Measurements from ENCODE around the gene R3HDM4. TPM values are rescaled to one million over a fixed set of nuclear protein-coding genes. Genes with fewer than 3 reads are reported as not detected.
A peak's percentile ranks its signal among the peaks of the same experiment; 100 is the strongest.
"Not testable (repeated sequence)": the region's sequence is repeated elsewhere in the genome, so short reads cannot be mapped to it uniquely, and the experiment has no call there.

Gene R3HDM4
- 24.5 TPM for total RNA-seq
- long read RNA-seq, transcript R3HDM4-201 (8 exons, 1,815 nt): major isoform, 13 of 24 reads
- long read RNA-seq, partial matches to known transcripts: 0 of 24 reads
- long read RNA-seq, other reads (novel, unspliced or antisense): 10 of 24 reads

DNA sequence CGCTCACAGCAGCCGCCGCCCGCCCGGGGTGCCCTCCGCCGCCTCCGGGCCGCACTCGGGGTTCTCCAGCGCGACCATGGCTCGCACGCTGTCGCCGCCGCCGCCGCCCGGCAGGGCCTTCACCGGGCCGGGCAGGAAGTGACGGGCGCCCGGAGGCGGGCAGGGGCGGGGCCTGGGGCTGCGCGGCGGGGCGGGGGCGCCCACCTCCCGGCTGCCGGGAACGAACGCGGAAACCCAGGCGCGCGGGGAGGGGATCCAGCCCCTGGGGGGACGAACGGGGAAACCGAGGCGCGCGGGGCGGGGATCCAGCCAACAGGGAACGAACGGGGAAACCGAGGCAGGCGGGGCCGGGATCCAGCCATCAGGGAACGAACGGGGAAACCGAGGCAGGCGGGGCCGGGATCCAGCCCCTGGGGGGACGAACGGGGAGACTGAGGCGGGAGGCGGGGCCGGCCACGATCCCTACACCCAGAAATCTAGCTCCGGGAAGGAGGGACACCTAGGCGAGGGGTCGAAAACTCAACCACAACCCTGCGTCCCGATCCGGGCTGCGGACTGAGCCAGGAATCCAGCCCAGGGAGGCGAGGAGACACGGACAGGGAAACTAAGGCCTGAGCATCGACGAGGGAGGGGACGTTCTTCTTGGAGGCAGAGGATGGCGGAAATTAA lies at the start of gene R3HDM4:
Gene R3HDM4 (minus strand): TSS at position 140 of the 669 bp plus-strand sequence. CDS start 62 bp downstream, at position 78.
- DNase-seq (ENCODE audit: low spot score): peak; percentile 94
- intact Hi-C loops (cut with DNase I): no loop called here

DNA sequence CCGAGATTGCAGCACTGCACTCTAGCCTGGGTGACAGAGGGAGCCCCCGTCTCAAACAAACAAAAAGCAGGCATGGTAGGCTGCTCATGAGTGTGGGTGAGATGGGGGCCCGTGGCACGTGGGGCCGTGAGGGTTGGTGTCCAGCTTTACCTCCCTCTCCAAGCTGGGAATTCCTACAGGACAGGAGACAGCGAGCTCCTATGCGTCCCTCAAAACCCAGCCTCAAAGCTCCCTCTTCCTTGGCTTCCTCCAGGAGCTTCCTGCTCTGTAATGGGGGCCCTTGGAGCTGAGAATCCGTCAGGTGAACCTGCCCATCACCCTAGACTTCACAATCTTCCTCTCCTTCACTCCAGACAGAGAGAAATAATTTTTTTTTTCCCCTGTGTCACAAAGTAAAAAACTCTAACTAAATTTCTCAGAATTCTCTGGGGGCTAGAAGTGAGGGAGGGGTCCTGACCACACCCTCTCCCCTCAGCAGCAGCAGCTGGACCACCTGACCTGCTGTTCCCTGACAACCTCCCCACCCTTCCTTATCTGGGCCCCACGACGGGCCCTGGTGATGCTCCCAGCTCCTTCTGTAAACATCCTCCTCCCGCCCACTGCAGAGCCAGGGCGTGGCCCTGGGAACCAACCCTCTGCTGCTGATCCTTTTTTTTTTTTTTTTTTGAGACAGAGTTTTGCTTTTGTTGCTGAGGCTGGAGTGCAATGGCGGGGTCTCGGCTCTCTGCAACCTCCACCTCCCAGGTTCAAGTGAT lies 49.0 kb upstream of the R3HDM4 start:
- intact Hi-C loops (cut with DNase I): no loop called here
- no peak for DNase-seq (ENCODE audit: low spot score)

DNA sequence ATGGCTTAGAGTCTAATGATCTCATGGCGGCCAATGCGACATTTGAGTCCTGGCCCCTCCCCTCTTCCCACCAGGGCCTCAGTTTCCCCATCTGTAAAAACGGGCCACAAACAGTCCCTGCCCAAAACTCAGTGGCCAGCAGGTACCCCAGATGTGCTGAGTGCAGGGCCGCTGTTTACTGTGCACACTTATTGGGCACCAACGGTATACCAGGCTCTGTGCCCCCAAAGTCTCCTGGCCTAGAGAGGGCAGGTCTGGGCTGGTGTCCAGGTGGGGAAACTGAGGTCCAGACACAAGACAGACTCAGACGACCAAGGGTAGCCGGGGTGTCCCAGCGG lies 47.6 kb upstream of the R3HDM4 start:
- DNase-seq (ENCODE audit: low spot score): no peak
- intact Hi-C loops (cut with DNase I): no loop called here

DNA sequence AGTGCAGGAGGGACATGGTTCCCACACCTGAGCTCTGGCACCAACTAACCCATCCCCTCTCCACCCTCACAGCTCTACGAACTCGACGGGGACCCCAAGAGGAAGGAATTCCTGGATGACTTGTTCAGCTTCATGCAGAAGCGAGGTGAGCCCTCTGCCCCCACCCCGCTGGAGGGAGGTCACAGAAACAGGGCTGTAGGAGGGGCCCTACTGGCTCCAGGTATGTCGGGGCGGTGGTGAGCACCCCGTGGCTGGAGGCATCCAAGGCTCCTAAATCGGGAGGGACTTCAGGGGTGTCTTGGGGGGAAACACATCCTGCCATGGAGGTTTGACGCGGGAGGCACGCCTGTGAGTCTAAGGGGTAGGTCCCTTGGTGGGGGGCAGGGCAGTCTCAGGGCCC lies 47.0 kb upstream of the R3HDM4 start:
- intact Hi-C loops (cut with DNase I): no loop called here
- DNase-seq (ENCODE audit: low spot score): no peak

DNA sequence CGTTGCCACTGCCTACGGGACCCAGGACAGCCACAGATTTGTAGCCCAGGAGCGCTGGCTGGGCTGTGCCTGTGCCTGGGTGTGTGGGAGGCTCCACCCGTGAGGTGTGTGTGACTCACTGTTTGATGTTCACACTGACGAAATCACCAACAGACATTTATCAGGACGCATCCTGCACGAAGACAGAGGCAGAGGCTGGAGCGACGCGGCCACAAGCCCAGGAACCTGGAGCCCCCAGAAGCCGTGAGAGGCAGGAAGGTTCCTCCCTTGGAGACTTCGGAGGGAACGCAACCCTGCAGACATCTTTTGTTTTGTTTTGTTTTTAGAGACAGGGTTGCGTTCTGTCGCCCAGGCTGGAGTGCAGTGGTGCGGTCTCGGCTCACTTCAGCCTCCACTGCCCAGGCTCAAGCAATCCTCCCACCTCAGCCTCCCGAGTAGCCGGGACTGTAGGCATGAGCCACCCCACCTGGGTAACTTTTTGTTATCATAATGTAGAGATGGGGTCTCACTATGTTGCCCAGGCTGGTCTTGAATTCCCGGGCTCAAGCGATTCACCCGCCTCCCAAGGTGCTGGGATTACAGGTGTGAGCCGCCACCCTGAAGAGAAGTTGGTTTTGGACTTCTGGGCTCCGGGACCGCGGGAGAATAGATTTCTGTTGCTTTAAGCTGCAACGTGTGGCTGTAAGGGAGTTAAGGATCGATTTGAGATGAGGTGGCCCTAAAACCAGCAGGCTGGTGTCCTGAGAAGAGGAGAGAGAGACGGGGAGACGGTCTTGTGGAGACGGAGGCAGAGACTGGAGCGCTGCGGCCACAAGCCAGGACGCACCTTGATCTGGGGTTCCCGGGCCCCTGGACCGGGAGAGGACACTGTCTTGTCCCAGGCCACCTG lies 46.2 kb upstream of the R3HDM4 start:
- DNase-seq (ENCODE audit: low spot score): no peak
- intact Hi-C loops (cut with DNase I): no loop called here

DNA sequence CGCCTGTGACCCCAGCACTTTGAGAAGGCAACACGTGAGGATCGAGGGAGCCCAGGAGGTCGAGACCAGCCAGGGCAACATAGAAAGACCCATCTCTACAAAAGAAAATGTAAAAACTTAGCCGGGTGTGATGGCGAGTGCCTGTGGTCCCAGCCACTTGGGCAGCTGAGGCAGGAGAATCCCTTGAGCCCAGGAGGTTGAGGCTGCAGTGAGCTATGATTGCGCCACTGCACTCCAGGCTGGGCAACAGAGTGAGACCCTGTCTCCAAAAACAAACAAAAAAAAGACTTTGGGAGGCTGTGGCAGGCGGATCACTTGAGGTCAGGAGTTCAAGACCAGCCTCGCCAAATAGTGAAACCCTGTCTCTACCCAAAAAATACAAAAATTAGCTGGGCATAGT lies 44.6 kb upstream of the R3HDM4 start:
- intact Hi-C loops (cut with DNase I); DNase-seq (ENCODE audit: low spot score): not testable (repeated sequence)

DNA sequence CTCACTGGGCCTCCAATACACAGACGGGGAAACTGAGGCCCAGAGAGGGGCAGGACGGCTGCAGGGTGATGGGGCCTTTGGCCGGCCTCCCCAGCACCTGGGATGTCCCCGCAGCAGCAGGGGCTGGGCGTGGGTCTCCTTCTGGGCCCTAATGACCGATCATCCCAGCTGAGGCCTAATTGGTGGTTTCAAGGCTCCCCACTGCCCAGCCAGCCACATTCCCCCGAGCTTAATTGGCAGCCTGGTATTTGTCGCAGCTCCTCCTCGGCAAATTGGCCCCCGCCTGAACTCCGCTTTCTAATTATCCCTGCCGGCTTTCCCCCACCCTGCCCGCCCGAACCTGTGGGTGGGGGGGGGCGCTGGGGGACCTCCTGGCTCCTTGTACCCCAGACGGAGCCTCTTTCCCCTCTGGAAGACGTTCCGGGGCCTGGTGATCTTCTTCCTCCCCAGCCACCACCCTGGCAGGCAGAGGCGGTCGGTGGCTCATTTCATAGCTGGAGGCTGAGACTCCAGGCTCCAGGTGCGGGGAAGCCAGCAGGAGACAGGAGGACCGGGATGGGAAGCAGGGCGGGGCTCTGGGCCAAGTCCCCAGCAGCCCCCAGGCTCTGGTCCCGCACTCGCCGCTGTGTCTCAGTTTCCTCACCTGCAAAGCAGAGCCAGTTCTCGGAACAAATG lies 43.9 kb upstream of the R3HDM4 start:
- intact Hi-C loops (cut with DNase I): no loop called here

DNA sequence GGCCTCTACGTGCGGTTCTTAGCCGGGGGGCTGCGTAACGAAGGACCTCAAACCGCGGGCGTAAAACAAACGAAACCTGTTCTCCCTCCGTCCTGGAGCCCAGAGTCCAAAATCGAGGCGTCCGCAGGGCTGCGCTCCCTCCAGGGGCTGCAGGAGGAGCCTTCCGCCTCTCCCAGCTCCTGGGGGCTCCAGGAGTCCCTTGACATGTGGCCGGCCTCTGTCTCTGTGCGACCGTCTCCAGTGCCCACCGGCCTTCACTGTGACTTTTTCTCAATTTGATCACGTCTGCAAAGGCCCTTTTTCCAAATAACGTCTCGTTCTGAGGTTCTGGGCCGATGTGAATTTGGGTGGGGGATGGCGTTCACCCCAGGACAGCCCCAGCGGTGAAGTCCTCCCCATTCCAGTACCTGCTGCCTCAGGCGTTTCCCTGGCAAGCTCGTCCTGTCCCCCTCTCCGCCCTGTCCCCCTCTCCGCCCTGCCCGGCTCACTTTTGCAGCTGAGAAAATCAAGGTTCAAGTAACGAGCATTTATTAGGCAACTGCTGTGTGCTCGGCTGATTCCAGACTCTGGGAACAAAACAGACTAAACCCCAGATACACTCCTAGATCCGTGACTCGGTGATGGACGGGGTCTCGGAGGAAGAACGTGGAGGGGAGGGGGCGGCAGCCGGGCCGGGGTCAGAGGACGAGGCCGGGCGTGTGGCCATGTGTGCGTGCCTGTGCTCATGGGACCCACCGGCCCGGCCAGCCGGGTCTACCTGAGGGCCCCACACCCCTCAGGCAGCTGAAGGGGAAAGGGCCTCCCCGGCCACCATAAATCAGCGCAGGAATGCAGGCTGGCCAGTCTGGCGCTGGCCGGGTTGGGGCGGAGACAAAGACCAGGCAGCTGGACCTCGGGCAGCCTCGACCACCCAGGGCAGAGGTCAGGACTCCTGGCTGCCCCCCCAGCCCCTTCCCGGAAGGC lies 43.1 kb upstream of the R3HDM4 start:
- intact Hi-C loops (cut with DNase I): no loop called here
- DNase-seq (ENCODE audit: low spot score): no peak

More for the DNA sequence above, 43.9 kb upstream of the R3HDM4 start:
- no peak for DNase-seq (ENCODE audit: low spot score)

DNA sequence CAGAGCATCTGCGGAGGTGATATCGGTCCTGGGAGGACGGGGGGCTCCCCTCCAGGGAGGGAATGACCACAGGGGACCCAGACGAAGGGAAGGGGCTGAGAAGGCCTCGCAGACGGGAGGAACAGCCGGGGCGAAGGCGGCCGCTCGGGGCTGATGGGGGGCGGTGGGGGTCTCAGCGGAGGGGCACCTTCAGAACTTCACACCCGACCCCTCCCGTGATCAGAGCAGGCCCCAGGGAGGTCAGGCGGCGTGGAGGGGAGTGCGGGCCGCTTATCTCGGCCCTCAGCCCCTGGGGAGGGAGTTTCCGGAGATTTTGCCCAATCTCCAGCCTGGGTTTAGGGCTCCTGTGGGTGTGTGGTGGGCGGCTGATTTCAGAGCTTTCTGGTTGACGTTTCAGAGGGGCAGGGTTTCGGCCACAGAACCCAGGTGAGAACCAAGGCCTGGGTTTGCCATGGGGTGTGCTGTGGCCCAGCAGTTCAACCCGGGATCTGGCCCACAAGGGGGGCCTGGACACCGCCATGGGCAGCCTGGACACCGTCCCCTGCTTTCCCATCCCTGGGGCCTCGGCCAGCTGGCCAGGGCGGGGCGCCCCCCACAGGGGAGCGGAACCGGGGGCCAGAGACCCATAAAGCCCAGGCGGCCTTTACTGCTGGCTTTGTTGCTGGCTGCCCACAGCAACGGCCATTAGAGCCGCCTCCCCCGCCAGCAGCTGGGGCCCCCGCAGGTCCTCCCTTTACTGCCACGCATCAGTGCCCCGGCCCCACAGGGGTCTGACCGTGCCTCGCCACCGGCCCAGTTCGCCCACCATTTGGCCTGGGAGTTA lies 41.9 kb upstream of the R3HDM4 start:
- no peak for DNase-seq (ENCODE audit: low spot score)
- intact Hi-C loops (cut with DNase I): no loop called here

DNA sequence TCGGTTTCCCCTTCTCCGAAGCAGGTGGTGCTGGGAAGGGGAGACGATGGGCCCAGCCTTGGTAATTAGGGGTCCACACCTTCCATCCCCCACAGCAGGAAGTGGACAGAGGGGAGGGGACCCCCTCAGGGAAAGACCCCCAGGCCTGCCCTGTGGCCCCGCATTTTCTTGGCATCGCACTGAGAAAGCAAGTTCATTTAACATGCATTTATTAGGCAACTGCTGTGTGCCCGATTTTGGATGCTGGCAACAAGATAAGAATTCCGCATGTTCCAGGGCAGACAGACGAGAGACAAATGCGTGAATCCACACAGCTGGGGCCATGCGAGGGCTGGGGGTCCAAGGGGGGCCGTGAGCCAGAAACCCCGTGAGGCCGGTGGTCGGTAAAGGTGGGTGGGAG lies 41.3 kb upstream of the R3HDM4 start:
- no peak for DNase-seq (ENCODE audit: low spot score)
- intact Hi-C loops (cut with DNase I): no loop called here

DNA sequence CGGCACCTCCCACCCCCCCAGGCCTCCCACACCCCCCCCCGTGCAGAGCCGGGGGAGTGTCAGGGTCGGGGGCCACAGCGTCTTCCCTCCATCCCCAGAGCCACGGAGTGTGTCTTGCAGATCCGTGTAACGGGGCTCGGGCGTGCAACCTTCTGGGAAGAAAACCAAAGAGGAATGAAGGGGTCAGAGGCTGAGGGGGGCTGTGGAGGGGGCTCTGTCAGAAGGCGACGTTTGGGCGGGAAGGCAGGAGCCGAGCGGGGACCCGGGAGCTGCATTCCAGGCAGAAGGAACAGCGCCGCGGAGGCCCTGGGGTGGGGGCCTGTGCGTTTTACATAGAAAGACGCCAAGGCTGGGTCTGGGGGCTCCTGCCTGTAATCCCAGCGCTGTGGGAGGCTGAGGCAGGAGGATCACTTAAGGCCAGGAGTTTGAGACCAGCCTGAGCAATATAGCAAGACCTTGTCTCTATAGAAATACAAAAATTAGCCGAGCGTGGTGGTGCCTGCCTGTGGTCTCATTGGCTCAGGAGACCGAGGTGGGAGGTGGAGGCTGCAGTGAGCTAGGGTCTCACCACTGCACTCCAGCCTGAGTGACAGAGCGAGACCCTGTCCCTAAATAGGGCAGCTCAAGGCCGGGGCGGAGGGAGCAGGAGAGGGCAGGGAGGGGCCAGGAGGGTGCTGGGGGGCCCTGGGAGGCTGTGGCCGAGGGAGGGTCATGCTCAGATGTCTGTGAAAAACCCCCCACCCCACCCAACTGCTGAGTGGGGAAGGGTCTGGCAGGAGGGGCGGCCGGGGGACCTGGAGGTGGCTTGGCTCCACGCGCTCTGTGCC lies 40.6 kb upstream of the R3HDM4 start:
- no peak for DNase-seq (ENCODE audit: low spot score)
- intact Hi-C loops (cut with DNase I): no loop called here

DNA sequence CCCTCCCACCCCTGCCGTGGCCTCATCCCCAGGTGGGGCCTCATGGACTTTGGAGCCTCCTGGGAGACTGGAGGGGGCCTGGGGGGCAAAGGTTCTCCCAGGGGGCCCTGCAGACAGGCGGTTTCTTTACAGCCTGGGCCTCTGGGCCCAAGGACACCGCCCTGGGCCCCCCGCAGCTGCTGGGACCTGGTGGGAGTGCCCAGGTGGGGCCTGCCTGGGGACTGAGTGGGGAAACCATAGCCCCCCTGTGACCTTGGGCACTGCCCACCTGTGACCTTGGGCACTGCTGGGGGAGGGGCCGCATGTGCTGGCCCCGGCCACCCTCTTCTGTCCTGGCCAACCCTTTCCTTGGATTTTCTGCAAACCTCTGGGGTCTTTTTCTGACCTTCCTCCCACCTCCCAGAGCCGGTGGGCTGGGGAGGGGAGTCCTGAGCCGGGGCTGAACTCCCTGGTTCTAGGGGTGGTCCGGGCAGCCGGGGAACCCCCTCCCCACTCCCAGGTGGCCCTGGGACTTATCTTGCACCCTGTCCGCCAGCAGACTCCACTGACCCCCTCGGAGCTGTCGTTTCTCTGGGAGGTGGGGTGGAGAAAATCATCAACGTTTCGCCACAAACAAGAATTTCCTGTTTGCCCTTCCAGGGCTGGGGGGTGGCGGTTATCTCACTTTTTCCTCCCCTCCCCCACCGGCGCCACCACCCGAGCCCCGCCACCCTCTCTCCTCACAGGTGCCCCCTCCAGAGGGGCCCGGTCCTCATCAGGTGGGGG lies 39.8 kb upstream of the R3HDM4 start:
- intact Hi-C loops (cut with DNase I): no loop called here
- DNase-seq (ENCODE audit: low spot score): no peak

DNA sequence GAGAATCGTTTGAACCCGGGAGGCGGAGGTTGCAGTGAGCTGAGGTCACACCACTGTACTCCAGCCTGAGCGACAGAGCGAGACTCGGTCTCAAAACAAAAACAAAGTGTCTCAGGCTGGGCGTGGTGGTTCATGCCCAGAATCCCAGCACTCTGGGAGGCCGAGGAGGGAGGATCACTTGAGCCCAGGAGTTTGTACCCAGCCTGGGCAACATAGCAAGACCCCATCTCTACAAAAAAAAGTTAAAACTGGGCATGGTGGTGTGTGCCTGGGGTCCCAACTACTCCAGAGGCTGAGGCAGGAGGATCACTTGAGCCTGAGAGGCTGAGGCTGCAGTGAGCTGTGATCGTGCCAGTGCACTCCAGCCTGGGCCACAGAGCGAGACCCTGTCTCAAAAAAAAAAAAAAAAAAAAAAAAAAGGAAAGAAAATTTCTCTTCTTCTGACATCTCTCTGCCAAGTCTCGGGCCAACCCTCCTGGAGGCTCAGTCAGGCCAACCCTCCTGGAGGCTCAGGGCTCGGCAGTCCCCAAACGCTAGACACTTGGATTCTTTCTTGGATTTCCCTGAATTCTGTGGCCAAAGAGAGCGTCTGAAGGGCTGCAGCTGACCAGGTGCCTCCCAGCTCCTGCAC lies 39.1 kb upstream of the R3HDM4 start:
- DNase-seq (ENCODE audit: low spot score): no peak
- intact Hi-C loops (cut with DNase I): no loop called here

DNA sequence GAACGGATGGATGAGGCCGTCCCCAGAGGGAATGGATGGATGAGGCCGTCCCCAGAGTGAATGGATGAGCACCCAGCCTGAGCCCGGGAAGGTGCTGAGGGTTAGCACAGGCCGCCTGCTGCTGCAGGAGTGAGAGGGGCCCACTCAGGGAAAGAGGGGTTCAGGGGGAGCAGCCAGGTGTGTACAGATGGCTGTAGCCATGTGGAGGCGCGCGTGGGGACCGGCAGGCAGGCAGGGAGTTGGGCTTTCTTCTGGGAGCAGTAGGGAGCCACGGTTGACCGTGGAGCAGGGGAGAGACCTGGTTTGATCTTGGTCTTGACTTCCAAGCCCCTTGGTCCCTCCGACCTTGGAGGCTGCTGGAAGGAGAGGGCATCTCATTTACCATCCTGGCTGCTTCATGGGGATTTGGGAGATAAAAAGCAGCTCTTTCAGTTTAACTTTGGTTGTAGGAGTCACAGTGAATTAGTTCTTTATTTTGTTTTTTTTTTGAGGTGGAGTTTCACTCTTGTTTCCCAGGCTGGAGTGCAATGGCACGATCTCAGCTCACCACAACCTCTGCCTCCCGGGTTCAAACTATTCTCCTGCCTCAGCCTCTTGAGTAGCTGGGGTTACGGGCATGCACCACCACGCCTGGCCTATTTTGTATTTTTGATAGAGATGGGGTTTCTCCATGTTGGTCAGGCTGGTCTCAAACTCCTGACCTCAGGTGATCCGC lies 37.5 kb upstream of the R3HDM4 start:
- intact Hi-C loops (cut with DNase I): no loop called here
- no peak for DNase-seq (ENCODE audit: low spot score)

DNA sequence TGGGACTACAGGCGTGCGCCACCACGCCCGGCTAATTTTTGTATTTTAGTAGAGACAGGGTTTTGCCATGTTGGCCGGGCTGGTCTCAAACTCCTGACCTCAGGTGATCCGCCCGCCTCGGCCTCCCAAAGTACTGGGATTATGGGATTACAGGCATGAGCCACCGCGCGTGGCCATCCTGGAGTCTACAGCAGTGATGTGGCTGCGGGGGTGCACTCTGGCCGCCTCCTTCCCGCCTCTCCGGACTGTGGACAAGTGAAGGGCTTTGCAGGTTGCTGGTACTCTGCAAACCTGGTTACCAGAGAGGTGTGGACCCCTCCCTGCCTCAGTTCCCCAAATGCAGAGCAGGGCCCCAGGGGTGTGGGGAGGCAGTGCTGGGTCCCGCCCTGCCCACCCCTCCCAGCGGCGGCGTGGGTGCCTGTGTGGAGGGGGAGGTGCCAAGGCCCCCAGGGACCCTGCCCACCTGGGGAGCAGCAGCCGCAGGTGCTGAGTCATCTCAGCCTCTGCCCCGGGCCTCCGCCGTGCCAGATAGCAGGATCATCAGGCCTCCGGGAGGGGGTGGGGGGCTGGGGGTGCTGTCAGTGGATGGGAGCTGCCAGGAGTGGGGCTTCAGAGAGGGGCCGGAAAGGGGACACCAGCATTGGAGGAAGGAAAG lies 36.0 kb upstream of the R3HDM4 start:
- intact Hi-C loops (cut with DNase I): no loop called here
- no peak for DNase-seq (ENCODE audit: low spot score)
